ENCODE measurements around the gene CUL4A.

Gene CUL4A

DNA sequence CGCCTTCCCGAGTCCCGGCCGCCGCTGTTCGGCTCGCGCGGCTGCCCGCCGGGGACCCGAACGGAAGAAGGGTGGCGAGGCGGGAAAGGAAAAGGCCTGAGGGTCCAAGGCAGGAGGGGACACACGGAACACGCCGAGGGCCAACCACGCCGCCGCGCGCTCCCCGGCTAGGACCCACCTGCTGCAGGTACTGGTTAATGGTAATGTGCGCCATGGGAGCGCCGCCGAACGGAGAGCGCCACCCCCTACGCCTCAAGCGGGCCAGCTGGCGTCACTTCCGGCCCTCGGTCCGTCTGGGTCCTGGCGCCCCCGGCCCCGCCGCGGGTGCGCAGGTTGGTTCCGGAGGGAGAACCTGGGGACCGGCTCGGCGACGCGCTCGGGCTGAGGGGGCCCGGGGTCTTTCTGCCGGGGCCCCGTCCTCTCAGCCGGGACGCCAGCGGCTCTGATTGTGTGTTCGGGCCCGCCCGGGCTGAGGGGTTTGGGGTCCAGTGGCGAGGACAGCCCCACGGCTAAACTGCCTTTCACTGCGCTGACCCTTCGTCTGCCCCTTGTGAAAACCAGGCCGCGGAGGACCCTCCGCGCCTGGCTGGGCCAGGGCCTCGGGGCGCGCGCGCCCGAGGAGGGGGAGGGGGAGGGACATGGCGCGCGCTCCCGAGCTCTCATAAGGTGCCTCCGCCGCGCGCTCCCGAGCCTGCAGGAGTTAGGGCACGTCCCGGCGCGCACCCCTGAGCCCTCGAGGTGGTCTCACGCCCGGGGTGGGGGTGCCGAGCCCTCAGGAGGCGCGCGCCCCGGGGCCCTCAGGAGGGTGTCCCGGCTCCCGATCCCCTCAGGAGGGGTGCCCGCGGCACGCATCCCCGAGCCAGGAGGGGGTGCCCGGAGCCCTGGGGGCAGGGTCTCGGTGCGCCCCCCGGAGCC is 735 bp upstream of the CUL4A start, which contains the start of gene PCID2:
Gene PCID2, minus strand, starts transcription at position 249 of the 915 bp plus-strand sequence. Its CDS starts 35 bp downstream, at position 214.
- peak; percentile 95 for DNase-seq (ENCODE audit: low spot score)

DNA sequence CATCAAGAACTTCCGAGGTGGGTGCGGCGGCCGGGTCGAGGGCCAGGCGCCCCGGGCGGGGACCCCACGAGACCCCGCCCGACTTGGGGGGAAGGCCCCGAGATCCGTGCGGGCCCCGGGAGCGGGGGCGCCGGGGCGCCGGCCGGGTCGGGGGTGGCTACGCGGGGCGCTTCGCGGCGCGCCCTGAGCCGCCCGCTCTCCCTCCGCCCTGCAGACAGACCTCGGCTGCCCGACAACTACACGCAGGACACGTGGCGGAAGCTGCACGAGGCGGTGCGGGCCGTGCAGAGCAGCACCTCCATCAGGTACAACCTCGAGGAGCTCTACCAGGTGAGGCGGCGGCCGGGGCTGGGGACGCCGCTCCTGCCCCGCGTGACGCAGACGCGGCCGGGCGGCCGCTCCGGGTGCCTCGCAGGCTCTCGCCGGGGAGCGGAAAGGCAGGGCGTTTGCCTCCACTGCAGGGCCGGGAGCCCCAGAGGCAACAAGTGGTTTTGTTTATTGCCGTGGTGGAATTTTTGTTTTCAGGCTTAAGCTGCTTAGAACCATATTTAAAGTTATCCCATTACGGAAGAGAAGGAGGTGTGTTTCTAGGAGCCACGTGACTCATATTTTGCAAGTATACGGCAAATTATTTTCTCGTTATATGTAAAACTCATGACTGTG is 477 bp downstream of the CUL4A start:
- peak; percentile 74 for DNase-seq (ENCODE audit: low spot score)

DNA sequence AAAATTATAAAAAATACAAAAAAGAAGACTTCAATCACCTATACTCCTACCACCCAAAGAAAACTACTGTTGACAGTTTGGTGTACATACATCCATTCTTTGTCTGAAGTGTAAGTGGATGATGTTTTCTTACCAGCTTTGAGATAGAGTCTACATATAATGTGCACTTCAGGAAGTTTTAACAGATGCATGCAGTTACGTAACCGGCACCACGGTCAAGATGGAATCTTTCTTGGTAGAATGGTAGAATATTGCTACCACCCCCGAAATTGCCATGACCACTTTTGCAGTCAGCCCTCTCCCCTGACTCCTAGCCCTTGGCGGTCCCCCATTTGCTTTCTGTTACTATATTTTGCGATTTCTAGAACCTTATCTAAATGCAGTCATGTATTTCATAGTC is 1.4 kb downstream of the CUL4A start:
- no peak for DNase-seq (ENCODE audit: low spot score)

DNA sequence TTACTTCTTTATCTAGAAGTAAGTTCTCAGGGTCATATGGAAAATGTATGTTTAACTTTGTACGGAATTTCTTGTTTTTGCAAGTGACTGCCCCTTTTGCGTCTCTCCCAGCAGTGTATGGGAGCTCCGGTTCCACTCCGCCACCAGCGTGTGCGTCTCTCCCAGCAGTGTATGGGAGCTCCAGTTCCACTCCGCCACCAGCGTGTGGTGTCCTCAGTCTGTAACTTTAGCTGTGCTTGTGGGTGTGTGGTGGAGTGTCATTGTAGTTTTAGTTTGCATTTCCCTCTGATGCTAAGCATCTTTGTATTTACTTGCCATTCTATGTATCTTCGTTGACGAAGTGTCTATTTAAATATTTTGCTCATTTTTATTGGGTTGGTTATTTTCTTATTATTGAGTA is 2.4 kb downstream of the CUL4A start:
- DNase-seq (ENCODE audit: low spot score), result no peak

DNA sequence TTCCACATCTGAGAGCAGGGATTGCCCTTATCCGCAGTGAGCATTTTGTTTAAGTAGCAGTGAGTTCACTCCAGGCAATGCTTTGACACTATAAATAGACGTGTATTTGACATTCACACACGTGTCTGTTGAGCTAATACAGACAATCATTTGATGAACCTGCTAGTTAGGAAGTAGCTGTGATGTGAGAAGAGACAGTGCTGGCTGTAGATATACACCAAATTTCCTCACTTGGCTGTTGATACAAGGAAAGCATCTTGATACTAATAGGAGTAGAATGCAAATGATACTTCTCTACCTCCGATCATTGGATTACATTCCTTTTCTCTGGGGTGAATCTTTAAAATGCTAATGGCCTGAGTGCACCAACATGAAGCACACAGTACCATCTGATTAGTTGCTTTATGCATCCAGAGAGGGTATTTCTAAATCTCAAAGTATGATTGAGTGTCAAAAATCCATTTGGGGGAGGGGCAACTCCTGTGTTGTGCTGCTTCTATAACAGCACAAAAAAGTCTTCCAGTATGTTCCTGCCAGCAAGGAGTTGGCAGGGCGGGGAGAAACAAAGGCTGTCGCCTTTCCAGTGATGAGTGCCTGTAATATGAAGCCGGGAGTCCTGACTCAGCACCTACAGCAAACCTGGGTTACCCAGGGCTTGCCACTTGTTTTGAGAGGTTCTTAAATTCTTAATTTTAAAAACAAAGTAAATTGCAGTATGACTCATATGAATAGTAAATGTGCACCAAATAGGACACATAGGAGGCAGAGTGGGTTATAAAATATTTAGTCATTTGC is 7.0 kb downstream of the CUL4A start:
- DNase-seq (ENCODE audit: low spot score), result no peak

DNA sequence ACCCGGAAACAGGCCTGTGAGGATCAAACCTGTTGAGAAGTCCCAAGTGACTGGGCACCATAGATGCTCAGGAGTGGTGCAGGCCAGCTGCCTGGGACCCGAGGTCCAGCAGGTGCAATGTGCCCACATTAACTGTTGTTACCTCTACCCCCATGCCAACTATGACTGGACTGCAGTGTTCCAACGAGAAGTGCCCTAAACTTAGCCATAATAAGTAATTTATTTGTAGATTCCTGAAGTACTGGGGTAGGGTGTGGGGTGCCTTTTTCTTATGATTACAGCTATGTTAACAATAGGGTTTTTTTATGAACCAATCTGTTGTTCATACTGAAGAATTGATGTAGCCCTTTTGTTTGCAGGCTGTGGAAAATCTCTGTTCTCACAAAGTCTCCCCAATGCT is 9.2 kb downstream of the CUL4A start:
- DNase-seq (ENCODE audit: low spot score), result no peak

DNA sequence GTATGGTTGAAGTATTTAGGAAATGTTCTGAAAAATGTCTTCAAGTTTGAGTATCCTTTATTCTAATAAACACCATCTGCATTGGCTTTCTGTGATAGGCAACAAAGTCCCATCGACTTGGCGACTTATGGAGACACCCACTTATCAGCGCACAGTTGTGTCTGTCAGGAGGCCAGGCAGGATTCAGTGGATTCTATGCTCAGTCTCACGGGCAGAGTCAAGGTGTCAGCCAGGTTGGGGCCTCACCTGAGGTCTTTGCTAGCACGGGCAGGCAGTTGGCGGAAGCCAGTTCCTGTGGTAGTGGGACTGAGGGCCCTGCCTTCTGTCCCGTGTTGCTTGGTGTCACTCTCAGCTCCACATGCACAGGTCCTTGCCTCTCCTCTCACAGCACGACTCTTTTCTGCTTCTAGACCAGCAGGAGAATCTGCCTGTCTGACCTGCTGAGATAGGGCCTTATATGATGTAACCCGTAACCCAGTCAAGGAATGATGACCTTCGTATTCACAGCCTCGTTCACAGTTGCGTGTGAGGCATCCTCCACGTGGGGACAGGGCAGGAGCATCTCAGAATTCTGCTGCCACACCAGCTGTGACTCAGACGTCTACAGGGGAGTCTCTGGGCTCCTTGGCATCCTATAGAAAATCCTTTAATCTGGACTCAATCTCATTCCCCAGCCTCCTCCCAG is 10.0 kb downstream of the CUL4A start:
- DNase-seq (ENCODE audit: low spot score), result peak; percentile 58

DNA sequence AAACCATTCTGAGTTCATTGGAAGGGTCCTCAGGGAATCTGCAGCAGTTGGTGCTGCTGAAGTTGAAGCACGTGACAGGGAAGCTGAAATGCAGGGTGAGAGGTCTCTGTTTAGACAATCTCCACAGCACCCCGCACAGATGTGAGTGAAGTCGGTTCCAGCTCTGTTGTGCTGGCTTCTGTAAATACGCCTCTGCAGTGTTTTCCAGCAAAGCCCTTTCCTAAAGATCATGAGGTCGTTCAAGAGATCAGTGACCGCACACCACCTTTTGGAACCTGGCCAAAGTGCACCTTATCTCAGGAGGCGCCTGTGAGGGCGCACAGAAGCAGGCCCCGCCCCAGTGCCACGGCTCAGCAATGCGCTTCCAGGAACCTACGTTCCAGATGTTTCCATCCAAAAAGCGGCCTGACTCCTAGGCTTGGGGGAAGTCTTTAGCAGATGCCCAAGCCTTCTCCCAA is 10.8 kb downstream of the CUL4A start:
- no peak for DNase-seq (ENCODE audit: low spot score)

DNA sequence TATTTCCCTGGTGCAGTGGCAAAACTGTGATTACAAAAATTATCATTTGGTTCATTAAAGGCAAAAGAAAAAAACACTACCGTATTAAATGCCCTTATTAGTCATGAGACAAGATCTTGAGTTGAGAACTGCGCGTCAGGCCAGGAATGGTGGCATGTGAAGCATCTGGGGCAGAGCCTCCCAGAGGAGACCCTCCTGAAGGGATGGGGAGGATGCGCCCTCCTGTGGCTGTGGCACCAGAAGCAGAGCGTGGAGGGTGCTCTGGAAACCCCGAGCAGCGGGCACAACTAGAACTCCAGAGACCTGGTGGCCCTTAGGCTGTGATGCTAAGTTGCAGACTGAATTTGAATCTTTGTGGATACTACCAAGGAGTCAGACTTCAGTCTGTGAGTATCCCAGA is 11.5 kb downstream of the CUL4A start:
- DNase-seq (ENCODE audit: low spot score), result peak; percentile 62

DNA sequence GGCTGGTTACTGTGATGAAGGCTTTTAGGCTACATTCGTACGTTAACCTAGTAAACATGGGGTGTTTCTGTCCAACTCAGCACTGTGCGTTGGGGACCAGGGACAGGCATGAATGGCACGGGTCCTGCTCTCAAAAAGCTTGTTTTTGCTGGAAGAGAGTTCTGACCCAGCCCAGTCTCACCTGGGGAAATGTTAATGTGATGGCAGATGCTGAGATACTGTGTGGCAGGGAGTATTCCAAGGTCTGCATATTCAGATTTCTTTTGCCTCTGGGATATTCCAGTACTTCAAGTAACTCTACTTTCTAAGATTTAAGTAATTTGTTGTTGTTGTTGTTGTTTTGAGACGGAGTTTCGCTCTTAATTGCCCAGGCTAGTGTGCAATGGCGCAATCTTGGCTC is 13.7 kb downstream of the CUL4A start:
- no peak for DNase-seq (ENCODE audit: low spot score)

DNA sequence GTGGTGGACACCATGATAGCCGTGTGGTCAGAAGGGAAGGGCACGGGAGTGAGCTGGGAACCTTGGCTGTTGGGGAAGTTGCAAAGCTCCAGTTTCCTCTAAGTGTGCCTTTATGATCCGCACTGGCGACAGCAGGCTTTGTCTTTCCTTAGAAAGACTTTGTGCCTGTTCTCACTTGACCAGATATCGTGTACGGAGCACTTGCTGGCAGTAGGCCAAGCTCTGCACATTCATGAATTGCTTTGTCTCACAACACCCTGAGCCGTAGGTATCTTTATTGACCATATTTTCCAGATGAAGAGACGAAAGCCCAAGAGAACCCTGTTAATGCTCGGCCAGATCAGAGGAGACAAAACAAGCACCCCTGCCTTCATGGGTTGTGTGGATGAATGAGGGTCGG is 15.1 kb downstream of the CUL4A start:
- no peak for DNase-seq (ENCODE audit: low spot score)

DNA sequence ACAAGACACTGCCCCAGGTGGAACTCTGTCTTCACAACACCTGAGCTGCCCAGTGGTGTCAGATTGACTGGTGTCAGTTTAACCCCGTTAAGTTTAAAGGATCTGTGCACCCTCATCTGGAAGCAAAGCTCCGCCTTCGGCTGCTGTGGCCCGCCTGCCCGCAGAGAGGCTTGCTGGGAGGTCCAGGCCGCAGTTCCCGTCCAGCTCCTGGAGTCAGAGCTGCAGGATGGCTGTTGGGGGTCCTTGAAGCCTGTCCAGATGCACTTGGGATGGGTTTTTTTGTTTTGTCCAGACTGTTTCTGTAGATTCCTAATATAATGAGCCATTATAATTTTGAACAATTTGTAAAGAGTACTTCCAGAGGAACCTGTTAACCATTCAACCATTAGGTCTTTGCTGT is 16.1 kb downstream of the CUL4A start:
- DNase-seq (ENCODE audit: low spot score), result no peak

DNA sequence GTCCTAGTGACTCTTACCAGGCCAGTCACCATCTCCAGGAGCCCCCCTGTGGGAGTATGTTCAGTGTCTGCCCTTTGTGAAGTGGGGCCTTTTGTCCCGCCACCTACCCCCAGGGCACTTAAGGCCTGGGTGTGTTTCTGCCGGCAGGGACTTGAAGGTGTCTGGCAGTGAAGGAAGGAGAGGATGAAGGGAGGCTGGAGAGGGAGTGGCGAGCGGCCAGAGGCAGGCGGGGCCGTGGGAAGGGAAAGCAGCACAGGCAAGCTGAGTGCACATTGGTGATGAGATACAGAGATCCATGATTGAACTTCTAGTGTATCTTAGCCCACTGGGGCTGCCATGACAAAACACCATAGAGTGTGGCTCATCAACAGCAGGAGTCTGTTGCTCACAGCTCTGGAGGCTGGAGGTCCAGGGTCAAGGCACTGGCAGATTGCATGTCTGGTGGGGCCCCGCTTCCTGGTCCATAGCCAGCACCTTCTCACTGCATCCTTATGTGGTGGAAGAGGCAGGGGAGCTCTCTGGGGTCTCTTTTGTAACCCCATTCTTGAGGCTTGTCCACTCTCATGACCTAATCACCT is 17.5 kb downstream of the CUL4A start:
- no peak for DNase-seq (ENCODE audit: low spot score)

DNA sequence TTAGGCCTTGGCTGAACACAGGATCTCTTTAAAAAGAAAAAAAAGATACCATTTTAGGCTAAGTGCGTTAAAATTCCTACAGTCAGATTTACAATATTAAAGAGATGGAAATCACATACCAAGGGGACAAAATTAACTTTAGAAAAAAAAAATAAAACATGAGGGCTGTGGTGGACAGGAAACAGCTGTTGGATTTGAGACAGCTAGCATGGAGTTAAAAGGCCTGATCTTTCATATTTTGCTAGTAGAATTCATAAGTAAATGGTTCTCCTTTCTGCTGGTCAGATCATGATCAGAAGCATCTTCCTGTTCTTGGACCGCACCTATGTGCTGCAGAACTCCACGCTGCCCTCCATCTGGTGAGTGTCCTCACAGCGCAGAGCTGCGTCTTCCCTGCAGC is 19.7 kb downstream of the CUL4A start:
- DNase-seq (ENCODE audit: low spot score), result no peak

DNA sequence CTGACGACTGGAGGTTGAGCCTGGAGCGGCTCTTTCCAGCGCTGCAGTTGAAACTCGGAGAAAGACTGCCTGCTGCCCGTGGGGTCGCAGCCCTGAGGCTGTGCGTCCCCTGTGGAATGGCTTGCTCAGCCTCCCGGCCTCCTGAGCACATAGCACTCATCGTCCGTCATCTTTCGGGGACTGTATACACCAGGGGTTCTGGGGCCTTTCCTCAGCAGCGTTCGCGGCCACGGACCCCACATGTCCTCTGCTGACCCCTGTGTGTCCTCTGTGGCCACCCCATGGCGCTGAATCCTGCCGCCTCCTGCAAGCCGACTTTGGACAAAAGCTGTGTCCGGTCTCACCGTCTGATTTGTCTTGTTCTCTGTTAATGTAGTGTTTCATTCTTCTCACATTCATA is 20.4 kb downstream of the CUL4A start:
- DNase-seq (ENCODE audit: low spot score), result no peak

DNA sequence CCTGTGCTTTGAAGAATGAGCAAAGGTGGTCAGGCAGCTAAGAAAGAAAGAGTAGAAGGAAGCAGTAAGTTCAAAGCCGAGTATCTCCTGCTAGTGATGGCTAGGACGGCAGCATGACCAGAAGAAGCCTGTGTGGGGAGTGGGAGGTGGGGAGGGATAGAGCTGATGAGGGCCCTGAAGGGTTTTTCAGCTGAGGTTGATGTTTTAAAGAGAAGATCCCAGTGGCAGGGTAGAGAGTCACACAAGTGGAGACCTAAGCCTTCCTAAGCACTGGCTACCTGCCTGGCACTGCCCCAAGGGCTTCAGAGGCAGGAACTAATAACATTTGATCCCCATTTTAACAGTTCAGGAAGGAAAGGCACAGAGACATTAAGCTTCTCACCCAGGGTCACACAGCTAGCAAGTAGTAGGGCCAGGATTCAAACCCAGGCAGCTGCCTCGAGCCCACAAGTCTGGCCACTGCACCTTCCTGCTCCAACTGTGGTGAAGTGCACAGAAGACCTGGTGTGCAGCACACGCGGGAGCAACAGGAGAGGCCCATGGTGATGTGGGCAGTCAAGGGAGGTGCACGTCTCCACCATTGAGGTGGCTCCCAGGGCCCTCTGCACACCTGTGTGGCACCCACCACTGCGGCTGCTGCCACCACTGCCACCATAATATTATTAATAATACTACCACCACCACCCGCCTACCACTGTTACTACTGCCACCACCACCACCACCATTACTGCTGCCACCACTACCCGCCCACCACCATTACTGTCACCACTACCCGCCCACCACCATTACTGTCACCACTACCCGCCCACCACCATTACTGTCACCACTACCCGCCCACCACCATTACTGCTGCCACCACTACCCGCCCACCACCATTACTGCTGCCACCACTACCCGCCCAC is 22.1 kb downstream of the CUL4A start:
- DNase-seq (ENCODE audit: low spot score), result no peak

DNA sequence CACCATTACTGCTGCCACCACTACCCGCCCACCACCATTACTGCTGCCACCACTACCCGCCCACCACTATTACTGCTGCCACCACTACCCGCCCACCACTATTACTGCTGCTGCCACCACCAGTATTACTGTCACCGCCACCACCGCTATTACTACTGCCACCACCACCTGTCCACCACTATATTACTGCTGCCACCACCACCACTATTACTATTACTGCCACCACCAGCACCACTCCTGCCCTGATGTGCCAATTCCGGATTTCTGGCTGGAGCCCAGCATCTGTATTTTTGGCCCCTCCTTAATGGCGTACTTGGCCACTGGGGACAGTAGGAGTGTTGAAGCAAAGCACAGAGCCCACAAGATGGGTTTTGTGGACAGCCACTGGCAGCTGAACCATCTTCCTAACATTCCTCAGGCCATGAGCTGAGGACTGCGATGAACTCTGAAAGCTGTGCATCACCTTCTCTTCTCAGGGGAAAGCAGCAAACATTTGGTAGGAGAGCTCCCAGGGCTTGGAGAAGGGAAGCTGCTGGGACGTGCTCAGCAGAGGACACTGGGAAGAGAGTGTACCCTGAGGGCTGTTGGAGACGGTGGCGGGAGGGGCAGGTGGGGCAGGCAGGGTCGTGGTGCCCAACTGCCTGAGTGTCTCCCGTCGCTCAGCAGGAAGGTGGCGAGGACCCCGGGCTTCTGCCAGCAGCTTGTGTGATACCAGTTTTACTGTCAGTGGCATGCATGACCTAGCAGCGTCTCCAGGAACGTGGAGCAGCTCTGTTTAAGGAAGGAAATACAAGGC is 23.0 kb downstream of the CUL4A start:
- no peak for DNase-seq (ENCODE audit: low spot score)

DNA sequence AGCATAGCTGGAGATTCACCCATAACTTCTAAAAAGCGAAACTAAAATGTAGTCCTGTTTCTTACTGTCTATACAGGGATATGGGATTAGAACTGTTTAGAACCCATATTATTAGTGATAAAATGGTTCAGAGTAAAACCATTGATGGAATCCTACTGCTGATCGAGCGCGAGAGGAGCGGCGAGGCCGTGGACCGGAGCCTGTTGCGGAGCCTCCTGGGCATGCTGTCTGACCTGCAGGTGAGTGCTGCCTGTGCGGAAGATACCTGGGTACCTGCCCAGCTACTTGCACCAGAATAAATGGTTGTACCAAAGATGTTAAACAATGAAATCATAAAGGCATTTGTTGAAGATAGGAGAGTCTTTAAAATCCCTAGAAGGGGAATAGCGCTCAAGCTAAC is 23.7 kb downstream of the CUL4A start:
- no peak for DNase-seq (ENCODE audit: low spot score)

DNA sequence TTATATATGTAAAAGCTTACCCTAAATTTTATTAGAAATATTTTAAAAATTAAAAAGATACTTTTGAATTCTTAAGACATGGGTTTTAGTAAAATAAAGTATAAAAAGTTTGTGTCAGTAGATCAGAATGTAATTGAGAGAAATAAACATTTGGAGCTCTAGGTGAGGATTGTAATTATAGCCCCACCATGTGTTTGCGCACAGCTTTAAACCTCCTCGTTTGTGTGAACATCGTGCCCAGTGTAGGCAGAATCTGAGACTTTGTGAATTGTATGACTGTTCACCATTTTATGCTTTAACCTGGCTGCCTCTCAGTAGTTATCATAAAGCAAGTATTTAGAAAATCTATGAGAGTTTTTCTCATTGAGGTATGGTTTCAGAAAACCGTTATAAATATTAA is 29.1 kb downstream of the CUL4A start:
- no peak for DNase-seq (ENCODE audit: low spot score)

DNA sequence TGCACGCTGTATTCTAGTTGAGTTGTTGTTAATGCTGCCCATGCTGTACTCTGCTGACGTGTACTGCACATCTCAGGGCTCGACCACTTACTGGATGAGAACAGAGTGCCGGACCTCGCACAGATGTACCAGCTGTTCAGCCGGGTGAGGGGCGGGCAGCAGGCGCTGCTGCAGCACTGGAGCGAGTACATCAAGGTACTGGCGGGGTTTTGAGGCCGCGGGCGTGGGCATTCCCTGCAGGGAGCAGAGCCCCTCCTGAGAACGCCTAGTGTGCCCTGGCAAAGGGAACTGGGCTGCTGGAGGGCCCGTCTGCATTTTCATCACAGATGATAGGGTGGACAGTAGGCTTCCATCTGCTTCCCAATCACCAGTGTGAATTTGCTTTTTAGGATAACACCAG is 29.9 kb downstream of the CUL4A start:
- DNase-seq (ENCODE audit: low spot score), result no peak
